ENCODE results near the gene PCLAF. TPM values are rescaled to one million over a fixed set of nuclear protein-coding genes. Genes with fewer than 3 reads are reported as not detected.
"Not testable (repeated sequence)": the region's sequence is repeated elsewhere in the genome, so short reads cannot be mapped to it uniquely, and the experiment has no call there.

PCLAF gene
- polyA plus RNA-seq, 6 donors from 2014 or later = 0.48 to 1.5 (median 0.74) TPM; not detected in 3

- not testable (repeated sequence) for ATAC-seq (ENCODE audit: low read depth in 2 of 2); H3K36me3 Mint-ChIP-seq; H3K27ac Mint-ChIP-seq; H3K27me3 Mint-ChIP-seq; H3K9me3 Mint-ChIP-seq; H3K4me3 Mint-ChIP-seq; DNase-seq
- H3K4me1 Mint-ChIP-seq = peaks cover 7 to 16% (median 9%) of the 10 kb centered on the region in 3 donors
Observed at GRCh38 chr15:64331668-64332067, 49.6 kb downstream of the PCLAF start.

GRCh38 chr15:64326975-64327374 is 54.3 kb downstream of the PCLAF start:
- H3K27me3 Mint-ChIP-seq; H3K4me3 Mint-ChIP-seq; H3K4me1 Mint-ChIP-seq; H3K9me3 Mint-ChIP-seq; ATAC-seq (ENCODE audit: low read depth in 2 of 2); H3K36me3 Mint-ChIP-seq; H3K27ac Mint-ChIP-seq; DNase-seq: not testable (repeated sequence)

- ATAC-seq (ENCODE audit: low read depth in 2 of 2); H3K4me3 Mint-ChIP-seq; H3K4me1 Mint-ChIP-seq; H3K36me3 Mint-ChIP-seq; H3K27me3 Mint-ChIP-seq; H3K27ac Mint-ChIP-seq; DNase-seq; H3K9me3 Mint-ChIP-seq: not testable (repeated sequence)
Observed at GRCh38 chr15:64326458-64326857, 54.8 kb downstream of the PCLAF start.

GRCh38 chr15:64324165-64324877 is 56.9 kb downstream of the PCLAF start:
- Mint-ChIP-seq H3K9me3 (no peaks in the 10 kb centered on the region), H3K36me3 (no peaks in the 10 kb centered on the region), H3K4me3 (no peak overlapping the region), H3K4me1 (peaks cover 0 to 6% (median 3%) of the 10 kb centered on the region in 3 donors), H3K27ac (peak overlapping the region in 3 of 6 donors; percentile 28 to 82 (median 54)), H3K27me3 (no peaks in the 10 kb centered on the region)
- no peak for ATAC-seq (ENCODE audit: low read depth in 2 of 2)
- DNase-seq = no peak

- H3K9me3 Mint-ChIP-seq = no peaks in the 10 kb centered on the region
- DNase-seq = no peak
- H3K4me3 Mint-ChIP-seq = no peak overlapping the region
- peak overlapping the region in 1 of 6 donors; percentile 83 for H3K27ac Mint-ChIP-seq
- no peak for ATAC-seq (ENCODE audit: low read depth in 2 of 2)
- H3K4me1 Mint-ChIP-seq = peaks cover 0 to 14% (median 5%) of the 10 kb centered on the region in 3 donors
- no peaks in the 10 kb centered on the region for H3K36me3 Mint-ChIP-seq
- H3K27me3 Mint-ChIP-seq = no peaks in the 10 kb centered on the region
Observed at GRCh38 chr15:64315216-64315615, 66.0 kb downstream of the PCLAF start.

GRCh38 chr15:64314456-64314855 is 66.8 kb downstream of the PCLAF start:
- Mint-ChIP-seq H3K36me3 (no peaks in the 10 kb centered on the region), H3K9me3 (no peaks in the 10 kb centered on the region), H3K27me3 (no peaks in the 10 kb centered on the region), H3K27ac (peak overlapping the region in 2 of 6 donors; percentile 2 to 63), H3K4me3 (no peak overlapping the region), H3K4me1 (peaks cover 0 to 14% (median 5%) of the 10 kb centered on the region in 3 donors)
- DNase-seq (no peak), ATAC-seq (ENCODE audit: low read depth in 2 of 2) (no peak)

Other genes starting within 250 kb of the PCLAF start
- gene SNX22, start 229.7 kb downstream of the PCLAF start, polyA plus RNA-seq (ENCODE audit: low read depth in 6 of 6) = 10 to 100 TPM; 55.7 to 95.8 (median 59.7) TPM
- 100 to 1,000 TPM; 419 to 599 (median 451) TPM for gene PPIB, start 218.4 kb downstream of the PCLAF start, polyA plus RNA-seq (ENCODE audit: low read depth in 6 of 6)
- gene CSNK1G1, start 25.3 kb downstream of the PCLAF start, polyA plus RNA-seq (ENCODE audit: low read depth in 6 of 6) = 10 to 100 TPM in 5 of 6 donors, 1 to 10 TPM in 1; 1.2 to 26.0 (median 15.4) TPM
- 10 to 100 TPM; 23.6 to 32.6 (median 27.2) TPM for gene TRIP4, start 6.4 kb upstream of the PCLAF start, polyA plus RNA-seq (ENCODE audit: low read depth in 6 of 6)
- gene ZNF609, start 79.1 kb upstream of the PCLAF start, polyA plus RNA-seq (ENCODE audit: low read depth in 6 of 6) = 1 to 10 TPM in 5 of 6 donors, under 1 TPM in 1; 0.83 to 4.4 (median 2.6) TPM